Measurements from ENCODE around the gene NMRAL1.

DNA sequence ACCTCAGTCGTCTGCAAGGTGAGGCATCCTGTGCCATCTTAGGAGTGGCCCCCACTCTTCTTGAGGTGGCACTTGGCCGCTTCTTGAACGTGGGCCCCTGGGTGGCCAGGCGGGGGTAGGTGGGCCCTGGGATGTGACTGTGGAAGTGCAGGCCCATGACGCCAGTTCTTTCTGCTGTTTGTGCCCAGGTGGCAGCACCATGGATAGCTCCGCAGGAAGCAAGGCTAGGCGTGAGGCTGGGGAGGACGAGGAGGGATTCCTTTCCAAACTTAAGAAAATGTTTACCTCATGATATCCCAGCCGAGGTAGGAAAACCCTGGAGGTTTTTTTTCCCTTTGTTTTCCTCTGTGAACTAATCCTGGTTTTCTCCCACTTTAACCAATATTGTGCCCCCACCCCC, 19.8 kb downstream of the NMRAL1 start:
- TF ChIP-seq SUZ12 (IDR thresholded peaks at IDR 0.05; ENCODE audit: extremely low read depth, insufficient read depth, insufficient read length) (no peak), YY1 (IDR thresholded peaks at IDR 0.05; ENCODE audit: insufficient read depth, insufficient read length) (no peak), ZNF274 (IDR thresholded peaks at IDR 0.05; ENCODE audit: low read depth, low read length) (no peak)

All from NT2/D1 (cell line).